IMR-90 (cell line): ENCODE results near the gene PEX5L. TPM values are rescaled to one million over a fixed set of nuclear protein-coding genes. Genes with fewer than 3 reads are reported as not detected.

Experiments
- ATAC-seq: fragments of 200-7000 bp; cut with Tn5 transposase; 2 replicates; pipeline ENCODE4 v1.9.1; 2020; ENCODE audit warnings: low read depth, mild to moderate bottlenecking, moderate library complexity
- BruUV-seq: library from RNA; stranded (reverse); fragments of 400-500 nt; replicated peaks from 2 replicates; lab custom pipeline; 2021; lab: Mats Ljungman, UMichigan
- CTCF ChIA-PET: fragments of 300-600 bp; formaldehyde crosslinking; extraction: SDS; loops from one replicate; lab custom pipeline; 2021; ENCODE audit warnings: antibody characterized with exemption; lab: Yijun Ruan, JAX
- POLR2A ChIA-PET: fragments of 300-600 bp; sonication (Branson Sonifier 250); formaldehyde crosslinking; loops from one replicate; lab custom pipeline; 2022; ENCODE audit warnings: antibody characterized with exemption; ENCODE audit not compliant: unreplicated experiment; lab: Charles Lee
- DNase-seq: peaks from one replicate; pipeline ENCODE4 v3.0.0; 2013
- H2AFZ ChIP-seq: replicated peaks from 2 replicates; pipeline ENCODE3; 2013; ENCODE audit warnings: low read length, mild to moderate bottlenecking; ENCODE audit not compliant: poor library complexity
- H2AK5ac ChIP-seq: 2 replicates; pipeline ENCODE4 v1.6.1; 2013; ENCODE audit warnings: low read depth, low read length, inconsistent platforms
- H2AK9ac ChIP-seq: replicated peaks from 2 replicates; pipeline ENCODE3; 2013; ENCODE audit warnings: mild to moderate bottlenecking, low read depth, low read length, moderate library complexity; ENCODE audit not compliant: poor library complexity
- H2BK120ac ChIP-seq: 2 replicates; pipeline ENCODE4 v1.6.1; 2013; ENCODE audit warnings: low read depth, low read length, inconsistent platforms
- H2BK15ac ChIP-seq: 3 replicates; pipeline ENCODE4 v1.6.1; 2013; ENCODE audit warnings: low read depth, low read length, inconsistent platforms
- H2BK20ac ChIP-seq: 2 replicates; pipeline ENCODE4 v1.6.1; 2013; ENCODE audit warnings: low read depth, mild to moderate bottlenecking, inconsistent platforms, low read length, moderate library complexity
- H2BK5ac ChIP-seq: 2 replicates; pipeline ENCODE4 v1.6.1; 2013; ENCODE audit warnings: mild to moderate bottlenecking, low read depth, low read length, inconsistent platforms; ENCODE audit not compliant: poor library complexity, severe bottlenecking
- H3K14ac ChIP-seq: replicated peaks from 2 replicates; pipeline ENCODE4 v1.6.1; 2013; ENCODE audit warnings: low read depth, low read length, inconsistent platforms
- H3K18ac ChIP-seq: 2 replicates; pipeline ENCODE4 v1.6.1; 2013; ENCODE audit warnings: low read depth, low read length, control low read depth
- H3K23ac ChIP-seq: 2 replicates; pipeline ENCODE4 v1.6.1; 2013; ENCODE audit warnings: low read depth, low read length, inconsistent platforms
- H3K27ac ChIP-seq: 2 replicates; pipeline ENCODE4 v1.5.1; 2013; ENCODE audit warnings: mild to moderate bottlenecking, control low read depth, low read length; ENCODE audit not compliant: insufficient read depth
- H3K27me3 ChIP-seq: 2 replicates; pipeline ENCODE4 v1.6.1; 2013; ENCODE audit warnings: low read length; ENCODE audit not compliant: control insufficient read depth, insufficient read depth
- H3K36me3 ChIP-seq: 2 replicates; pipeline ENCODE4 v1.6.1; 2013; ENCODE audit warnings: low read length, mixed read lengths; ENCODE audit not compliant: control insufficient read depth, insufficient read depth
- H3K4ac ChIP-seq: 2 replicates; pipeline ENCODE4 v1.6.1; 2013; ENCODE audit warnings: low read depth, low read length, inconsistent platforms
- H3K4me1 ChIP-seq: 2 replicates; pipeline ENCODE4 v1.6.1; 2013; ENCODE audit warnings: low read length, mixed read lengths; ENCODE audit not compliant: control insufficient read depth, insufficient read depth
- H3K4me2 ChIP-seq: 2 replicates; pipeline ENCODE4 v1.6.1; 2013; ENCODE audit warnings: low read depth, mild to moderate bottlenecking, control low read depth, low read length, moderate library complexity
- H3K4me3 ChIP-seq: 2 replicates; pipeline ENCODE4 v1.5.1; 2013; ENCODE audit warnings: low read depth, mild to moderate bottlenecking, control low read depth, low read length, moderate library complexity; ENCODE audit not compliant: insufficient read depth
- H3K56ac ChIP-seq: 2 replicates; pipeline ENCODE4 v1.6.1; 2013; ENCODE audit warnings: low read length, inconsistent platforms; ENCODE audit not compliant: insufficient read depth; ENCODE audit errors: extremely low read depth
- H3K79me1 ChIP-seq, 2 experiments: 2 replicates each; pipeline ENCODE4 v1.6.1; 2013; ENCODE audit warnings: low read length in 2 of 2, inconsistent platforms in 1 of 2, low read depth in 1 of 2
- H3K9ac ChIP-seq: 2 replicates; pipeline ENCODE4 v1.6.1; 2013; ENCODE audit warnings: low read depth, low read length, control low read depth
- H3K9me1 ChIP-seq: 2 replicates; pipeline ENCODE4 v1.6.1; 2013; ENCODE audit warnings: low read length, inconsistent platforms; ENCODE audit not compliant: insufficient read depth
- H3K9me3 ChIP-seq: 2 replicates; pipeline ENCODE4 v1.6.1; 2013; ENCODE audit warnings: low read length; ENCODE audit not compliant: control insufficient read depth, insufficient read depth
- H4K20me1 ChIP-seq: 2 replicates; pipeline ENCODE4 v1.6.1; 2013; ENCODE audit warnings: low read length, inconsistent platforms; ENCODE audit not compliant: insufficient read depth
- H4K5ac ChIP-seq: 2 replicates; pipeline ENCODE4 v1.6.1; 2013; ENCODE audit warnings: mild to moderate bottlenecking, low read depth, low read length, control low read depth
- H4K8ac ChIP-seq, 2 experiments: 2 replicates each; pipeline ENCODE4 v1.6.1; 2013; ENCODE audit warnings: low read depth in 2 of 2, low read length in 2 of 2, control low read depth in 1 of 2, inconsistent platforms in 1 of 2
- H4K91ac ChIP-seq: 2 replicates; pipeline ENCODE4 v1.6.1; 2013; ENCODE audit warnings: low read depth, low read length, inconsistent platforms; ENCODE audit not compliant: insufficient read depth
- CEBPB ChIP-seq: IDR thresholded peaks from 2 replicates; pipeline ENCODE4 v1.6.1; 2012; ENCODE audit warnings: low read depth, low read length, improper control_type of control experiment
- CHD1 ChIP-seq: IDR thresholded peaks from 2 replicates; pipeline ENCODE4 v1.6.1; 2012; ENCODE audit warnings: low read depth, low read length, improper control_type of control experiment
- ELK1 ChIP-seq: fragments of 150-350 bp; IDR thresholded peaks from 2 replicates; pipeline ENCODE4 v1.6.1; 2016; ENCODE audit warnings: low read depth, mild to moderate bottlenecking, low read length, moderate library complexity, borderline replicate concordance
- FOS ChIP-seq: fragments of 150-350 bp; IDR thresholded peaks from 2 replicates; pipeline ENCODE4 v1.6.1; 2016; ENCODE audit warnings: low read depth, low read length
- MAFK ChIP-seq: IDR thresholded peaks from 2 replicates; pipeline ENCODE4 v1.6.1; 2012; ENCODE audit warnings: low read depth, low read length, improper control_type of control experiment
- MAZ ChIP-seq: IDR thresholded peaks from 2 replicates; pipeline ENCODE4 v1.6.1; 2012; ENCODE audit warnings: low read depth, mild to moderate bottlenecking, low read length, improper control_type of control experiment, moderate library complexity, borderline replicate concordance
- MXI1 ChIP-seq: IDR thresholded peaks from 2 replicates; pipeline ENCODE4 v1.6.1; 2012; ENCODE audit warnings: low read depth, mild to moderate bottlenecking, low read length, moderate library complexity, borderline replicate concordance
- NFE2L2 ChIP-seq: fragments of 150-350 bp; IDR thresholded peaks from 2 replicates; pipeline ENCODE4 v1.6.1; 2016; ENCODE audit warnings: low read depth, mild to moderate bottlenecking, low read length
- POLR2A ChIP-seq: IDR thresholded peaks from 2 replicates; pipeline ENCODE4 v1.6.1; 2012; ENCODE audit warnings: mild to moderate bottlenecking, low read depth, low read length
- RAD21 ChIP-seq: IDR thresholded peaks from 2 replicates; pipeline ENCODE4 v1.6.1; 2012; ENCODE audit warnings: low read length, improper control_type of control experiment
- RCOR1 ChIP-seq: IDR thresholded peaks from 2 replicates; pipeline ENCODE4 v1.6.1; 2012; ENCODE audit warnings: mild to moderate bottlenecking, low read length, improper control_type of control experiment; ENCODE audit not compliant: insufficient replicate concordance
- RFX5 ChIP-seq: IDR thresholded peaks from 2 replicates; pipeline ENCODE4 v1.8.0; 2012; ENCODE audit warnings: low read depth, mild to moderate bottlenecking, low read length, moderate library complexity
- SMC3 ChIP-seq: fragments of 150-350 bp; IDR thresholded peaks from 2 replicates; pipeline ENCODE4 v1.6.1; 2016; ENCODE audit warnings: low read depth, mild to moderate bottlenecking, antibody characterized with exemption, low read length, moderate library complexity
- WGBS, 2 experiments: methylation state at CpG; one replicate each; pipeline versions ENCODE4 v1.1.5 to v1.1.7; 2013; ENCODE audit warnings: missing lambda C conversion rate in 2 of 2; ENCODE audit not compliant: insufficient read length in 1 of 2; ENCODE audit errors: extremely low coverage in 2 of 2; 5-methylcytosine and 5-hydroxymethylcytosine counted together
- dilution Hi-C: fragments of 300-500 bp; cut with HindIII; formaldehyde crosslinking; loops from one replicate; pipeline ENCODE4 v1.14.3; 2018; ENCODE audit warnings: low sequenced_read_pairs; ENCODE audit not compliant: unreplicated experiment
- in situ Hi-C: fragments of 300-500 bp; cut with MboI; formaldehyde crosslinking; loops from 3 replicates; pipeline ENCODE4 v1.14.3; 2019; ENCODE audit warnings: low sequenced_read_pairs, inconsistent platforms, mixed read lengths
- intact Hi-C: fragments of 100-400 bp; cut with micrococcal nuclease; formaldehyde crosslinking; loops from 2 replicates; pipeline ENCODE4 v1.10.0; 2022
- polyA plus RNA-seq, 3 experiments: library from polyadenylated mRNA; depleted of rRNA; stranded (reverse); fragments of >200 nt; gene quantifications; 2 replicates each; pipeline ENCODE4 v1.2.3, GENCODE V29; 2012; ENCODE audit warnings: low replicate concordance in 1 of 3
- total RNA-seq: library from RNA; depleted of rRNA; stranded (reverse); fragments of >200 nt; gene quantifications from 2 replicates; pipeline ENCODE4 v1.2.3, GENCODE V29; 2012
- TF ChIP-seq, protein P1 (sequence below): conservative IDR thresholded peaks from 2 replicates; pipeline ENCODE4 v1.5.1; 2012; ENCODE audit warnings: mild to moderate bottlenecking, low read depth, low read length, improper control_type of control experiment
- TF ChIP-seq, protein P2 (sequence below): fragments of 150-350 bp; IDR thresholded peaks from 2 replicates; pipeline ENCODE4 v1.6.1; 2017; ENCODE audit warnings: mild to moderate bottlenecking, antibody characterized with exemption, low read length, low read depth

Gene PEX5L
- total and polyA plus RNA-seq, 2 of the 4 experiments (the other 2 are of a cell fraction) = not detected

- Histone ChIP-seq H2BK20ac (no peak overlapping the region), H4K8ac (no peak overlapping the region), H2BK5ac (no peak overlapping the region), H2BK120ac (no peak overlapping the region), H3K79me1 (no peaks in the 10 kb centered on the region; a peak in 1 of 4 replicates), H2AFZ (no peak overlapping the region), H3K4me3 (no peak overlapping the region), H3K23ac (no peak overlapping the region), H3K56ac (no peak overlapping the region), H3K9me3 (no peaks in the 10 kb centered on the region), H2AK5ac (no peak overlapping the region), H3K36me3 (peaks cover 5% of the 10 kb centered on the region), H3K4me1 (no peaks in the 10 kb centered on the region), H3K18ac (no peak overlapping the region), H2AK9ac (no peak overlapping the region), H3K27ac (no peak overlapping the region), H3K14ac (no peak overlapping the region), H3K9me1 (0 out of 2 replicates have a peak, but pooled peaks cover 4% of the 10 kb centered on the region), H2BK15ac (no peak overlapping the region), H4K5ac (no peak overlapping the region), H4K20me1 (no peaks in the 10 kb centered on the region), H4K91ac (no peak overlapping the region), H3K4me2 (no peak overlapping the region), H3K4ac (no peak overlapping the region), H3K9ac (no peak overlapping the region), H3K27me3 (no peaks in the 10 kb centered on the region)
- in situ Hi-C loops (no loop called here), dilution Hi-C loops (no loop called here), intact Hi-C loops (no loop called here)
- TF ChIP-seq ELK1 = no peak
- TF ChIP-seq MAZ = no peak
- TF ChIP-seq CEBPB = no peak
- no peak for TF ChIP-seq RFX5
- TF ChIP-seq SMC3 = no peak
- no peak for TF ChIP-seq CHD1
- TF ChIP-seq RAD21 = no peak
- TF ChIP-seq, protein P1, sequence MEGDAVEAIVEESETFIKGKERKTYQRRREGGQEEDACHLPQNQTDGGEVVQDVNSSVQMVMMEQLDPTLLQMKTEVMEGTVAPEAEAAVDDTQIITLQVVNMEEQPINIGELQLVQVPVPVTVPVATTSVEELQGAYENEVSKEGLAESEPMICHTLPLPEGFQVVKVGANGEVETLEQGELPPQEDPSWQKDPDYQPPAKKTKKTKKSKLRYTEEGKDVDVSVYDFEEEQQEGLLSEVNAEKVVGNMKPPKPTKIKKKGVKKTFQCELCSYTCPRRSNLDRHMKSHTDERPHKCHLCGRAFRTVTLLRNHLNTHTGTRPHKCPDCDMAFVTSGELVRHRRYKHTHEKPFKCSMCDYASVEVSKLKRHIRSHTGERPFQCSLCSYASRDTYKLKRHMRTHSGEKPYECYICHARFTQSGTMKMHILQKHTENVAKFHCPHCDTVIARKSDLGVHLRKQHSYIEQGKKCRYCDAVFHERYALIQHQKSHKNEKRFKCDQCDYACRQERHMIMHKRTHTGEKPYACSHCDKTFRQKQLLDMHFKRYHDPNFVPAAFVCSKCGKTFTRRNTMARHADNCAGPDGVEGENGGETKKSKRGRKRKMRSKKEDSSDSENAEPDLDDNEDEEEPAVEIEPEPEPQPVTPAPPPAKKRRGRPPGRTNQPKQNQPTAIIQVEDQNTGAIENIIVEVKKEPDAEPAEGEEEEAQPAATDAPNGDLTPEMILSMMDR = no peak
- TF ChIP-seq NFE2L2 = no peak
- TF ChIP-seq, protein P2, sequence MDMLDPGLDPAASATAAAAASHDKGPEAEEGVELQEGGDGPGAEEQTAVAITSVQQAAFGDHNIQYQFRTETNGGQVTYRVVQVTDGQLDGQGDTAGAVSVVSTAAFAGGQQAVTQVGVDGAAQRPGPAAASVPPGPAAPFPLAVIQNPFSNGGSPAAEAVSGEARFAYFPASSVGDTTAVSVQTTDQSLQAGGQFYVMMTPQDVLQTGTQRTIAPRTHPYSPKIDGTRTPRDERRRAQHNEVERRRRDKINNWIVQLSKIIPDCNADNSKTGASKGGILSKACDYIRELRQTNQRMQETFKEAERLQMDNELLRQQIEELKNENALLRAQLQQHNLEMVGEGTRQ = no peak
- no peak for TF ChIP-seq RCOR1
- TF ChIP-seq POLR2A = no peak
- TF ChIP-seq MAFK = no peak
- TF ChIP-seq MXI1 = no peak
- TF ChIP-seq FOS = no peak
- ChIA-PET CTCF (no interaction called here), POLR2A (interaction anchor here (1.0 kb wide), 1 partner anchor 35 kb away, joined by 3 read pairs; no protein-coding TSS in a partner anchor)
- BruUV-seq = no TSS peak
- WGBS, 2 experiments = no CpG with 5 or more reads among the region's 1 CpG
- ATAC-seq = no peak
- no peak for DNase-seq
Observed at GRCh38 chr3:179788996-179789395, 247.7 kb downstream of the PEX5L start.
